Measurements from ENCODE around the gene UST. TPM values are rescaled to one million over a fixed set of nuclear protein-coding genes. Genes with fewer than 3 reads are reported as not detected.

The UST gene, protein sequence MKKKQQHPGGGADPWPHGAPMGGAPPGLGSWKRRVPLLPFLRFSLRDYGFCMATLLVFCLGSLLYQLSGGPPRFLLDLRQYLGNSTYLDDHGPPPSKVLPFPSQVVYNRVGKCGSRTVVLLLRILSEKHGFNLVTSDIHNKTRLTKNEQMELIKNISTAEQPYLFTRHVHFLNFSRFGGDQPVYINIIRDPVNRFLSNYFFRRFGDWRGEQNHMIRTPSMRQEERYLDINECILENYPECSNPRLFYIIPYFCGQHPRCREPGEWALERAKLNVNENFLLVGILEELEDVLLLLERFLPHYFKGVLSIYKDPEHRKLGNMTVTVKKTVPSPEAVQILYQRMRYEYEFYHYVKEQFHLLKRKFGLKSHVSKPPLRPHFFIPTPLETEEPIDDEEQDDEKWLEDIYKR
- 1 to 10 TPM; 3.5 to 6.5 TPM for total RNA-seq
- long read RNA-seq, full-length matches to known transcripts: 1 of 8 reads
- long read RNA-seq, partial matches to known transcripts: 0 of 8 reads
- long read RNA-seq, other reads (novel, unspliced or antisense): 7 of 8 reads

DNA sequence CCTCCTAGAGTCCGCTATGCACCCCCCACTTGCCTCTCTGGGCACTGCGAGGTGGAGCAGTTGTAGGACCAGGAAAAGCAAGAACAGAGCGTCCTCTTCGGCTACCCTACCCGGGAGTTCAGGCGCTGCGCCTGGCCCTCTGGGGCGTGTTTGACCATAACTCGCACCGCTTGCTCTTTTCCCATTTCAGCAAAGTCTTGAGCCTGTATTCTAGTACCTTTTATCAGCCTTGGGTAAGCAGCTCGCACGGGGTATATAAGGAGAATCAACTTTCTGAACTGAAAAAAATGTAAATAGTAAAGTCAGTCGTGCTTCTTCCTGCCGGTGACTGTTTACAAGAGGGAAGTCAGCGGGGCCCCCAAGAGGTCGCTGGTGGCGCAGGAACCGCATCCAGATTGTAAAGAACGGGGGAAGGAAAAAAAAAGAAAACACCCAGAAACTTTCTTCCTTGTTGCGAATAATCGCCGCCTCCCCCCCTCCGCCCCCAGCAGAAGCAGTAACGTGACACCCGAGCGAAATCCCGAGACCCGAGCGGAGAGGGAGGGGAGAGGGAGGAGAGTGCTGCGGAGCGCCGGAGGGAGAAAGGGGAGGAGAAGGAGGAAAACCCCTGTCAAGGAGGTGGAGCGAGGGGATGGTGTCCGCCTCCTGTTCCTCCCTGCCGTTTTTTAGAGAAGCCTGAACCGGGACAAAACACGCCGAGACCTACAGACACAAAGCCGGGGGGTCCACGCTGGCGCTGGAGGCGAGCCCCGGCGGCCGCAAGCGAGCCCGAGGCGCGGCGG, at the start of gene UST:
TSS of gene UST (plus strand) at position 668 of the 782 bp plus-strand sequence. CDS start 401 bp downstream, outside the sequence.
- intact Hi-C loops (cut with DNase I): loop anchor here (5.0 to 10.0 kb wide), 2 partner anchors 198 to 201 kb away; no protein-coding TSS in a partner anchor
- DNase-seq: peak; percentile 78
- peak; percentile 83 to 94 for ATAC-seq

DNA sequence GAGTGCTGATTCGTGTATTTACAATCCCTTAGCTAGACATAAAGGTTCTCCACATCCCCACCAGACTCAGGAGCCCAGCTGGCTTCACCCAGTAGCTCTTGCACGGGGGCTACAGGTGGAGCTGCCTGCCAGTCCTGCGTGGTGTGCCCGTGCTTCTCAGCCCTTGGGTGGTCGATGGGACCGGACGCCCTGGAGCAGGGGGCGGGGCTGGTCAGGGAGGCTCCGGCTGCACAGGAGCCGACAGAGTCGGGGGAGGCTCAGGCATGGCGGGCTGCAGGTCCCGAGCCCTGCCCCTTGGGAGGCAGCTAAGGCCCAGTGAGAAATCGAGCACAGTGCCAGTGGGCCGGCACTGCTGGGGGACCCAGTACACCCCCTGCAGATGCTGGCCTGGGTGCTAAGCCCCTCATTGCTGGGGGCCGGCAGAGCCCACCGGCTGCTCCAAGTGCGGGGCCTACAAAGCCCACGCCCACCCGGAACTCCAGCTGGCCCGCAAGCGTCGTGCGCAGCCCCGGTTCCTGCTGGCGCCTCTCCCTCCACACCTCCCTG, 48.9 kb upstream of the UST start:
- intact Hi-C loops (cut with DNase I): no loop called here
- ATAC-seq: no peak

DNA sequence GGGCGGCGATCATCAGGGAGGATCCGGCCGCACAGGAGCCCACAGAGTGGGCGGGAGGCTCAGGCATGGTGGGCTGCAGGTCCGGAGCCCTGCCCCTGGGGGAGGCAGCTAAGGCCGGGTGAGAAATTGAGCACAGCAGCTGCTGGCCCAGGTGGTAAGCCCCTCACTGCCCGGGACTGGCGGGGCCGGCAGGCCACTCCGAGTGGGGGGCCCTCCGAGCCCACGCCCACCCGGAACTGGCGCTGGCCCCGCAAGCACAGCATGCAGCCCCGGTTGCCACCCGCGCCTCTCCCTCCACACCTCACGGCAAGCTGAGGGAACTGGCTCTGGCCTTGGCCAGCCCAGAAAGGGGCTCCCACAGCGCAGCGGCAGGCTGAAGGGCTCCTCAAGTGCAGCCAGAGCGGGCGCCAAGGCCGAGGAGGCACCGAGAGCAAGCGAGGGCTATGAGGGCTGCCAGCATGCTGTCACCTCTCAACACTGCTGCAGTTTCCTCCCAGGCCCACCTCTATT, 48.1 kb upstream of the UST start:
- intact Hi-C loops (cut with DNase I): no loop called here
- DNase-seq (no peak), ATAC-seq (no peak)

More for the DNA sequence above, 48.9 kb upstream of the UST start:
- DNase-seq: no peak

DNA sequence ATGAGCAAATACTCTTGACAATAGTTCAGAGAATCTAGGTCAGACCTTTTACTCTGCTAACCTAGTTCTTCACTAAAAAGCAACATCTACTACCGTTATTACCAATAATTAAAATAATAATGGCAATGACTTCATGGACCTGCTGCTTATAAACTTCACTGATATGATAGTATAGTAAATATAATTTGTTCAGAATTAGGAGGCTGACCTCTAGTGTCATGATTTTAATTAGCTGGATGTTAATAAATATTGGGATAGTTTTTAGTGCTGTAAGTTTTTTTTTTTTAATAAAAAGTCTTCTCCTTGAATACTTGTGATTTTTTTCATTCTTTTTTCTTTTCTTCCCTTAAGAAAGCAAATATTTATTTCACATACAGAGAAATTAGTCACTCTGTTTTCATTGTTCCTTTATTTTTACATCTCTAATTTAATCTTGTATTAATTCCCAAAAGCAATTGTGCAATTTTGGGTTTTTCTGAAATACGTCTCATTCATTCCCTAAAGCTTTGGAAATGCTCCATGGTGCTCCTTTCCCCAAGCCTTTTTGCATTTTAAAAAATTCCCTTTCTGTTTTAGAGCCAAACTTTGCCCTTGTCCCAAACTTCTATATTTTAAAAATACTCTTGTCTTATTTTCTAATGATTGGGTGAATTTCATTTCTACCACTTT, 46.6 kb upstream of the UST start:
- ATAC-seq (no peak), DNase-seq (no peak)
- intact Hi-C loops (cut with DNase I): no loop called here

DNA sequence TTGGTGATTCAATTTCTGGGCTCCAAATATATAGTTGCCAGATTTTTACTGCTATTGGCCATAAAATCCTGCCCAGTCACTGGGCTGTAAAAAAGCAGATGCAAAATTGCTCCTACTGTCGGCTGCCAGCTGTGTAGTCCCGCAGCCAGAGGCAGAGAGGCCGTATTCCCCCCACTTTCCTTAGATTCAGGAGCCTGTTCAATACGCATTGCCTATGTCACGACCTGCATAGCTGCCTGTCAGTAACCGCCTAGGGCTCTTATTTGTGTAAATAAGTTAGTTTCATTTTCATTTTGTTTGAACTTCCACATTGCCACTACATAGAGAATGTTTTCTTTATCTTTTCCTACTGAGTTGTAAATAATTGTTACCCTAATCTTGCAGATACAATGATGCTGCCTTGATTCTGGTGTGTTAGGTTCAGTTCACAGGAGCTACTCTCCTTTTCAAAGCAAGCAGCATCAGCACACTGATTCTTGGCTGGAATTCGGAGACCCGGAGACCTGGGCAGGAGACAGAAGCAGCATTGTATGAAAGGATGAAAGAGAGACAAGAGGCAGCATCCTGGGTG, 46.0 kb upstream of the UST start:
- ATAC-seq: peak; percentile 50 to 77
- intact Hi-C loops (cut with DNase I): no loop called here
- no peak for DNase-seq

DNA sequence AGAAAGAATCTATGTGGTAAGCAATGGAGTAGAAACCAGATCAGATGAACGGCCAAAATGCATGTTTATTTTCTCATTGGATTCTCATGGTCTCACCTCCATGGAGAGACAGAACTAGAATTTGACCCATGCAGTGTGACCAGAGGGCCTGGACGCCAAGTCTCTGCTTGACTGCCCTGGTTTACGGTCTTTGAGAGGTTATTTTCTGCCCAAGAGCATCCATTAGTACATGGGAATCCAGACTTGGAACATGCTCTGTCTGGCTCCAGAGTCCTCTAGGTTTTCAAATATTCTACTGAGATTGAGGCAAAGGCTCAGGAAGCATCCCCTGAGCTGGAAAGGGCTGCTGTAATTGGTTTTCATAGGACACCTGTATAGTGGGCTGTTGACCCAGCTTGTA, 45.5 kb upstream of the UST start:
- peak in 1 of 2 donors; percentile 52 for ATAC-seq
- no peak for DNase-seq
- intact Hi-C loops (cut with DNase I): no loop called here

DNA sequence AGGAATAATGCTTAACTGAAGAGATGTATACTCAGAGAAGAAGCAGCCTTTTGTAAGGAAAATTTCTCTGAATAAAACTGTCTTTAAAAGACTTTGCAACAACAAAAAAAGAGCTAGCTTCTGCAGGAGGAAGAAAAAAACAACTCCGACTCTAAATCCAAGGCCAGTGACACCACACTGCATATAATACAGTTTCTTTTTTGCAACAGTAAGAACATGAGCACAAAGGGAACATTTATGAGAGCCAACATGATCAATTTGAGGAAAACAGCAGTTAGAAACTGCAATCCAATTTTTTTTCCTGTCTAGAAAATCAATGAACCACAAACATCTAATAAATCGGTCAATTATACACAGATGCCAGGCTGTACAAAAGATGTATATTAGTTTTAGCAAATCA, 42.9 kb upstream of the UST start:
- intact Hi-C loops (cut with DNase I): no loop called here
- ATAC-seq (no peak), DNase-seq (no peak)

DNA sequence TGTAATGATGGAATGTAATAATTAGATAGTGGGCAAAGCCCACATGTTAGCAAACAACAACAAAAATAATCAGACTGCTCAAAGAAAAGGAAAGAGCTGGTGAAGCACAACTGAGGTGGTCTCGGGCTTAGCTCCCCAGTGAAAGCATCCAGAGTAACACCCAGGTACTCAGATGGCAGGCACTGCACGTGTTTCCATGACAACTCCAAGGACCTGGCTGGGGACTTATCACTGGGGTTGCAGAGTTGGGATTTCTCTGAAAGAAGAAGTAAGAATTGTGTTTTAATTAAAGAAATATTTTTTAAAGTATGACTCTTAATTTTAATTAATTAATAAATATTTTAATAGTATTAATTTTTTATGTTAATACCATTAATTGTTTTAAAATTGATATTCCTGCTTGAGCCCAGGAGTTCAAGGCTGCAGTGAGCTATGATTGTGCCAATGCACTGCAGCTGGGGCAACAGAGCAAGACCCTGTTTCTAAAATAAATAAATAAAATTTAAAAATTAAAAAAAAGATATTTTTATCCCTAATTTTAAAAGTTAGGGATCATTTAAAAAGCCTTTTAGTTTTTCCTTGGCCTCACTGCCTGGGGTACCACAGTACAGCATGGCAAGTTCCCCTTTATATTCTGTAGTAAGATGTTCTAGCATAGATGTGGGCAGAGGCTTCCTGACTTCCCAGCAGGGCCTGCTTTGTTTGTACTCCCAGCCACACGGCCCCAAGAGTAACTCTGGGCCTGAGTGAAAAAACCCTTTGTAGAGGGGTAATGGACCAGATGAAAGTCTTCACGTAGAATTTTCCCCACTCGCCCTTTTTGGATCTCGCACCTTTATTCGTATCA, 42.2 kb upstream of the UST start:
- intact Hi-C loops (cut with DNase I): no loop called here

DNA sequence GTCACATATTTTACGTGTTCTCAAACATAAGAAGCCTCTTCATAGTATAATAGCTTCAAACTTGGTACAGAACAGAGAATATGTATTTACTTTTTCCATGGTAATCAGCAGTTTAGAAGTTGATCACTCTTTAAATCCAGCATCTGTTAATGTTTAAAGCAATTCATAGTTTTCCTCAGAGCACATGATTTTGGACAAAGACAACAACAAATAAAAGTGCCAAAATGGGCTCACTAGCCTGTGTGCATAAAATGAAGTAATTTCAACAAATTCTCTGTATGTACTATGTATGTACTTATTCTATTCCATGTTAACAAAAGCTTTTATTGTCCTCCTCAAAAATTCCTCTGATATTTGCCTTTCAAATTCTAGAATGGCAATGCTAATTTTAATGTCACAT, 38.1 kb upstream of the UST start:
- no peak for DNase-seq
- no peak for ATAC-seq
- intact Hi-C loops (cut with DNase I): no loop called here

More for the DNA sequence above, 42.2 kb upstream of the UST start:
- ATAC-seq (no peak), DNase-seq (no peak)

DNA sequence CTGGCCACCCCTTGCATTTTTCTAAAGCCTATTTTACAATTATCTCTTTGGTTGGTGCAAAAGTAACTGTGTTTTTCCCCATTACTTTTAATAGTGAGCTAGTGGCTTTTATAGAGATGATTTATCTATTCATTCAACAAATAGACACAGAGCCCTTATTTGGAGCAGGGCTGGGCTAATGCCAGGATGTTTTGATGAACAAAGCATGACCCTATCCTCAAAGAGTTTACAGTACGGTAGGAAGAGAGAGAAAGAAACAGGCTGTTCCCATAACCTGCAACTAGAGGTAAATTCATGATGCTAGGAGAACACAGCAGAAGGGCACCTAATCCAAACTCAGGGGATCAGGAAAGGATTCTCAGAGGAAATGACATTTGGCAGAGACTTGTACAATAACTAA, 37.3 kb upstream of the UST start:
- DNase-seq: no peak
- ATAC-seq: no peak
- intact Hi-C loops (cut with DNase I): no loop called here

DNA sequence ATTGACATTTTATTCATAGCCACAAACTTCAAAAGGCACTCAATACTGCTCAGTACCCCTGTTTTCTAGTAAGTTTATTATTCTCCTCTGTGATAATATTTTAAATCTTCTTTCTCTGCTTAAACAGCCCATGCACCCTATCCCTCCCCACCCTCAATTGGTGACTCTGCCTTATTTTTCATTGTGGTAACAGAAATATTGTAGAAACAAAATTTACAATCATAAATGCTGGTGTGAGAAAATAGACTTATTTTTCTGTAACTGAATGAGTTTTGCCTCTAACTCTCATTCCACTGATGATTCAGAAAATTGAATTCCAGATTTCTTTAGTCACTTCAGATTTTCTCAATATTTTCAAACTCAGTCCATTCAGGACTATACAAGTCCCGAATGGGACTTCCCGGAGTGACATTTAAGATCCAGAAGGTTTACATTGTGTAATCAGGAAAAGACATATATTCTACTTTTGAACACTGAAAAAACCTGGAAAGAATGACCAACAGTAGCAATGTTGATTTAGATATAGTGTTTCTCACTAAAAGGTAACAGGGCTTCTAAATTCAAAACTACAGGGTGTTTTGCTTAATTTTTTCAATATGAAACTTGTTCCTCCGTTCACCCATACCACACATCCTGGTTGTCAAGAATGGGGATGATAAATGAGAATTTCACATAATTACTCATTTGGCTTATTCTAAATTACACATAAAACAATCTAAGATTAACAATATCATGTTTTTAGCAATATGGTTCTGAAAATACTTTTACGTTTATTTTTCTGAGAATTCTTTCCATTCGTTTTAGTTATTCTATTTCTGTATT, 34.8 kb upstream of the UST start:
- no peak for ATAC-seq
- intact Hi-C loops (cut with DNase I): no loop called here
- DNase-seq: no peak

DNA sequence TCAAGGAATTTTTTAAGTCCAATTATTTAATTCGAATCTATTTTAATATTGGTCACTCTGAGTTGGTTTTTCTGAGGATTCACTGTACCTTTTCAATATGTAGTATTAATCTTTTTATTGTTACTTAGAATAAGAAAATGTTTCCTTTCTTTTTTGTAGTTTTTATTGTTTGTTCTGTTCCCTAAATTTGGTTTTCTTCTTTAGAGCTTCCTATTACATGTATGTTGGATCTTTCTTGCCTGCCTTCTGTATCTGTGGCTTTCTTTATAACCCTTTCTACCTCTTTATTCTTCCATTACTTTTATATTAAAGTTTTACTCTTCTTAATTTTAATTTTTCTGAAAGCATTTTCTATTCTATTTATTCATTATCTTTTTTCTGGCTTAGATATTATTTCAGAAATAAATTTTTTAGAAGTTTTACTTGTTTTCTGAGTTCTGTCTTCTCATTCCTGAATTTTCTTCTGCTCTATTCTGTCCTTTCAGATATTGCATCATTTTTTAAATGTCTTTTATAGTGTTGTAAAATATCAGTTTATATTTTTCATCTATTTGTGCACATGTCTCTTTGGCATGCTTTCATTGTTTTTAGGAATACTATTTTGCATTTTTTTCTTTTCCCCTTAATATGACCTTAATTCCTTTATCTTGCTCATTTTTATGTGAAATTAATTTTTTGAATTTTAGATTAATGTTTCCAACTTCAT, 33.6 kb upstream of the UST start:
- ATAC-seq (no peak), DNase-seq (no peak)
- intact Hi-C loops (cut with DNase I): no loop called here

DNA sequence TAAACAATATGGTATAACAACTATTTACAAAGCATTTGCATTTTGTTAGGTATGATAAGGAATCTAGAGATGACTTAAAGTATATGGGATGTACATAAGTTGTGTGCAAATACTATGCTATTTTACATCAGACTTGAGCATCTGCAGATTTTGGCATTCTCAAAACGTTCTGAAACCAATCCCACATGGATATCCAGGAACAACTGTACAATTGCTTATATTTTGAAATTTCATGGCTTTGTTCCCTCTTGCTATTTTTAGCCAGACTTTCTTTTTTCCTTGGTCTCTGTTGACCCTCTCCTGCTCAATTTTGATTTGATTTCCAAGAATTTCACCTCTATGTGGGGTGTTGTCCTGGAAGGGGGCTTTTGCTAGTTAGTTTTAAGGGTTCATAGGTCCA, 32.9 kb upstream of the UST start:
- ATAC-seq: no peak
- intact Hi-C loops (cut with DNase I): no loop called here
- DNase-seq: no peak

DNA sequence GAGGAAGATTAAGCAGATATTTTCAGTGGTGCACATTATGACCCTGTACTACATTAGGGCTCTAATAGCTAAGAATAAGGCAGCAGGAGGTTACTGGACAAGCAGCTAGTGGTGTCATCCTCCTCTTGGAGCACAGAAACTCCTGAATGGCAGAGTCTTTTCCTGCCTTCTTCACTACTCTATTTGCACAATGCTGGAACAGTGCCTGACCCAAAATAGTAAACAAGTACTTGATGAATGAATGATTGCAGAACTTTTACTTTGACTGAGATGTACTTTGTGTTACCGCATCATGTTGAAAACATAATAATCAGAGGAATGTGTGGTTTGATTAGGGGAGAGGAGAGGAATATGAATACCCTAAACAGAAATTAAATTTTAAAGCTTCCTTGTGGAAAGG, 30.0 kb upstream of the UST start:
- no peak for ATAC-seq
- no peak for DNase-seq
- intact Hi-C loops (cut with DNase I): no loop called here

DNA sequence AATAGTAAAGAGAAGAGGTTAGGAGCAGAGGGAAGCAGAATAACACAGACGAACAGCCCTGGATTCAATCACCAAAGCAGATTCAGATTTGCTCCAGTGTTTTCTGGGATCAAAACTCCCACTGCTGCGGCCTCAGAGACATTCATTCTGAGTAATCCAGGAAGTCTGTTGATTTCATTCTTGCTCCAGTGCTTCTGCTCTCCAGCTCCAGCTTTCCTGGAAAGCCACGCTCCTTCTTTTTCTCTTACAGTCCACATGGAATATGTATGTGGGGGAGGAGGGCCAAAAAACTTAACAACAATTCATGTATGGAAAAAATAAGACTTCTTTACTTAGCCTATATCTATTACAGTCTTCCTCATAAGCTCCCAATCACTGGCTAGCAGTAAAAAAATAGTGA, 26.4 kb upstream of the UST start:
- DNase-seq: no peak
- ATAC-seq: no peak
- intact Hi-C loops (cut with DNase I): no loop called here

DNA sequence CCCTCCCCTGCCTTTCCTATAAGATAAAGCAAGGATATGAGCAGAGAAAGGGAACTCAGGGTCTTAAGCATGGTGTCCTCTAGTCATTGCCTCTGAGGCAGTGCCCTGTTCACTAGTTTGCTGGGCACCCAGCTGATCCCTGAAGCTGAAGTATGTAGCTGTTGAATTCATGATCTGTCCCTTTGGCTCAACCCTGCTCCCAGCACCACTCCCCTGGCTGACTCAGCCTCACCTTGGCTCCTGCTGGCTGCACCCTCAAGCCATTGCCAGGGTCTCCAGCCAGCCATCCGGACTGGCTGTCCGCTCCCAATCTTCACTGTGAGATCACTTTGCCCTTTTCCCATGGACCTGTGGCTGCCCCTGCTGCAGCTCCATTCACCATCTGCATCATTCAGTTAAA, 25.9 kb upstream of the UST start:
- DNase-seq: no peak
- peak in 1 of 2 donors; percentile 27 for ATAC-seq
- intact Hi-C loops (cut with DNase I): no loop called here

DNA sequence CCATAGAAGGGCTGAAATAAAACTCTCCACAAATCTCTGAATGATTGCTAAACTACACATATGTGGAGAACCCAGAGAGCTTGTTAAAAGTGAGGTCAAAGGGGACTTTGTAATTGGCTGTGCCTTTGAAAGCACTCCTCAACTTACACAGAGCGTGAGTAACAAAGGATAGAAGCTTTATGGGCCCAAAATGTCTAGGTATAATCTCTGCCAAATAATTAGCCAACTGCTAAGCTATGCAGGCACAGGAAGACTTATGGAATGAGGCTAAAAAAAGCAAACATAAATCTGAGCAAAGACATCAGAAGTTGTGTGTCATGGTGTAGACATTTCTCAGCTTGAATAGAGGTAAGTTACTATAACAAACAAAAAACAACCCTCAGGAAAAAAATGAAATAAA, 23.3 kb upstream of the UST start:
- ATAC-seq (no peak), DNase-seq (no peak)
- intact Hi-C loops (cut with DNase I): no loop called here
